ENCODE measurements around the gene DMPK.
"Not testable (repeated sequence)": the region's sequence is repeated elsewhere in the genome, so short reads cannot be mapped to it uniquely, and the experiment has no call there.

The DMPK gene

DNA sequence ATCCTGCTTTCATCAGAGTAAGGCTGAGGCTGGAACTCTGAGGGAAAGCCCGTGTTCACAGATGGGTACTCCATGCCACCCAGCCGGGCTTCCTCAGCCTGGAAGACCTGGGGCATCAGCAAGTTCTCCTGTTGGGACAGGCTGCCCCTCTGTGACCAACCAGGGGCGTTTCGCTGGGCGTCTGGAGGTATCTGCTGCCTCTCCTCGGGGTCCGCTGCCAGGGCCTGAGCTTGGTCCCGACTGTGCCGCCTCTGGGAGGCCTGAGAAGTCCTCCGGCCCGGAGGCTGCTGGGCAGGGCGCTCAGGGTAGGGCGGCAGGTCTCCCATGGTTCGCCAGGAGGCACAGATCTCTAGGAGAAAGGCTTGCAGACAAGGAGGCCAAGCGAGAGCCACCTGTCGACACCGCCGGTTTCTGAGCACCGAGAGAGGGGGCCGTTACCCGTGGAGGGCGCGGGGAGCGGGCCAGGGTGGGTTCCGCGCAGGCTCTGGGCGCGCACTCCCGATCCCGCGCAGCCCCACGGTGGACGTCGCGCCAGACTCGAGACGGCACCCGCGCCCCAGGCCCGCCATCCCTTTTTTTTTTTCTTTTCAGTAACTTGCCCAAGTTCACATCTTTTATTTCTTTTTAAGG lies 32.7 kb upstream of the DMPK start, which contains the start of gene RSPH6A:
Gene RSPH6A (minus strand): TSS at position 458 of the 630 bp plus-strand sequence. CDS start 132 bp downstream, at position 326.
- DNase-seq: no peak

DNA sequence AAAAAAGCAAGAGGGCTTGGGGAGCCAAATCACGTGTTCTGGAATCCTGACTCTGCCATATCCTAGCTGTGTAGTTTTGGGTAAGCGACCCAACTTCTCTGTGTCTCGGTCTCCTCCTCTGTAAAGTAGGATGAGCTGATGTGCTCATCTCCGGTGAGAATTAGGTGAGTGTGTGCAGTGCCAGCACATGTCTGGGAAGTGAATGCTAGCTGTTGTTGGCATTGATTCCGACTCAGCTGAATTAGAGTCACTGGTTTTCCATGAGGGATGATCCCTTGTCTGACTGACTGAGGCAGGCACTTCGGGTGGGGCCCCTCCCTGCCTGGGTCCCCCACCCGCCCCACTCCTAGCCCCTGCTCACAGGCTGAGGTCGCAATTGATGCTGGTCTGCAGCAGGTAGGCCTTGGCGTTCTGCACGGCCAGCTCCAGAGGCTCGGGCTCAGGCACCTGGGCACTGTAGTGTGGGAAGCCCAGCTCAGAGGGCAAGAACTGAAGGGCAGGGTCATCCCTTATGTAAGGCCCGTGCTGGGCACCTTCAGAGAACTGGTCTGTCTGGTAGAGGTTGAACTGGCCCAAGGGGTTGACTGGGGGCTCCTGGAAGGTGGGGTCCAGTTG lies 32.0 kb upstream of the DMPK start:
- no peak for DNase-seq

DNA sequence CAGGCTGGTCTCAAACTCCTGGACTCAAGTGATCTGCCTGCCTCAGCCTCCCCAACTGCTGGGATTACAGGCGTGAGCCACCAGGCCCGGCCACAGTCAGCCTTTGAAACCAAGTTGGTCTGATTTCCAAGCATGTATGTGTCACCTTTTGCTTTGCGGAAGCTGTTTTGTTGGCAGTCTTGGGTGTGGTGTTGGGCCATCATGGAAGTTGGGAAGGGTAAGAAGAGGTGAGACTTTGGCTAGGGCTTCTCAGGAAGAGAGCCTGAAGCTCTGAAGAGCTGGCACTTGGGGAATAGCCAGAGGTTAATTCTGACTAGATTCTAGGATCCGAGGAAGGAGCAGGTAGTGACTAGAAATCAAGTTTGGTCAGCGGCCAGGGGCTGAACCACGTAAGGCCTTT lies 30.0 kb upstream of the DMPK start:
- no peak for DNase-seq

GRCh38 chr19:45809643-45810159 lies 27.4 kb upstream of the DMPK start:
- peak; percentile 40 to 50 for DNase-seq

- no peak for DNase-seq
Observed at GRCh38 chr19:45805719-45806118, 23.4 kb upstream of the DMPK start.

DNA sequence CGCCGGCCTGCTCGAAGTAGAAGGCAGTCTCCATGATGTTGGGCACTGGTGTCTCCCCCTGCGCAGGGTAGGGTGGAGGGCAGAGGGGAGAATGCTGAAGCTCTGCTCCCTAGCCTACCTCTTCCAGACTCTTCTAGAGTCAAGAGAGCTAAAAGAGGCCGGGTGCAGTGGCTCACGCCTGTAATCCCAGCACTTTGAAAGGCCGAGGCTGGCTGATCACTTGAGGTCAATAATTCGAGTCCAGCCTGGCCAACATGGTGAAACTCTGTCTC lies 22.6 kb upstream of the DMPK start:
- no peak for DNase-seq

DNA sequence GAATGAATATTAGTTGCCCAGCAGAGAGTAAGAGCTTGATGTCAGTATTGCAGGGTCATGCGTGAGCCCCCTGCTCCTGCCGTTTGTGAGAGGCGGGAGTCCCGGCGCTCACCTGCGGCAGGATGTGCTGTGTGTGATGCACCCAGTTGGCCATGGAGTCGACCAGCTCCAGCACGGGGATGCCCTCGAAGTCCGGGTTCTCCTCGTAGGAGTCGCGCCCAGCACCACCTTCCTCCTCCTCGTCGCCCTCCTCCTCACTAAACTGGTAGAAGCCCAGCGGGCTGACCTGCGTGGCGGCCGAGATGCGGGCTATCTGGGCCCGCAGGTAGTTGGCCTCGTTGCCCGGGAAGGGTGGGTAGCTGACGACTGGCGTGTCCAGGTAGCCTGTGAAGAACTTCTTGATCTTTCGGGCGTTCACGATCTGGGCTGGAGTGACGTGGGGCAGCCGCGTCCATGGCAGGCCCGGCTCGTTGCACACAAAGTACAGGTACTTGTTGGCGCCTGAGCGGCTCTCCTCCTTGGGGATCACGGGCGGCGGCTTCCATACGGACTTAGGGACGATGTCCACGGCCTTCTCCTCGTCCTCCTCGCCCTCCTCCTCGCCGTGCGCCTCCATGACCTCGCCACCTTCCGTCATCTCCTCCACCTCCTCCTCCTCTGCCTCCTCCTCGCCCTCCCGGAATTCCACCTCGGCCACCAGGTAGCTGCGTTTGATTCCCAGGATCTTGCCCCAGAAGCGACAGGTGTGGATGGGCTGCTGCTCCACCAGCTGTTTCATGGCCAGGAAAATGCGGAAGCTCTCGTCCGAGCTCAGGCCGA lies 22.1 kb upstream of the DMPK start:
- no peak for DNase-seq

DNA sequence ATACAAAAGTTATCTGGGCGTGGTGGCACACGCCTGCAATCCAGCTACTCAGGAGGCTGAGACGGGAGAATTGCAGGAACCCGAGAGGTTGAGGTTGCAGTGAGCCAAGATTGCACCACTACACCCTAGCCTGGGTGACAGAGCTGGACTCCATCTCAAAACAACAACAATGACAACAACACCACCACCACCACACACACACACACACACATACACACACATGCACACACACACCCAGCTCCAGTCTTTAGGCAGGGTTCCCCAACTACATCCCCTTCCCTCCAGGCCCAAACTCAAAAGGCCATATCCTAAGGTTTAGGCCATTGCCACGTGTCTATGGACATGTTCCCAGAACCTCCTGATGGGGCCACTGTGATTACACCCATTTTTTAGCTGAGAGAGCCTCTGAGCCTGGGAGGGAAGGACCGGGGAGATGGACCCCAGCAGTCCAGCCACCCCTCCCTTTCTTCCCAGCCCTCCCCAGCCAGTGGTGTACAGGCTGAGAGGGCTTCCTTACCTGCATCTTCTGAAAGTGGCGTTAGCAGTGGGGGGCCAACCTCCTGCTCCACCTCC lies 19.4 kb upstream of the DMPK start:
- no peak for DNase-seq

DNA sequence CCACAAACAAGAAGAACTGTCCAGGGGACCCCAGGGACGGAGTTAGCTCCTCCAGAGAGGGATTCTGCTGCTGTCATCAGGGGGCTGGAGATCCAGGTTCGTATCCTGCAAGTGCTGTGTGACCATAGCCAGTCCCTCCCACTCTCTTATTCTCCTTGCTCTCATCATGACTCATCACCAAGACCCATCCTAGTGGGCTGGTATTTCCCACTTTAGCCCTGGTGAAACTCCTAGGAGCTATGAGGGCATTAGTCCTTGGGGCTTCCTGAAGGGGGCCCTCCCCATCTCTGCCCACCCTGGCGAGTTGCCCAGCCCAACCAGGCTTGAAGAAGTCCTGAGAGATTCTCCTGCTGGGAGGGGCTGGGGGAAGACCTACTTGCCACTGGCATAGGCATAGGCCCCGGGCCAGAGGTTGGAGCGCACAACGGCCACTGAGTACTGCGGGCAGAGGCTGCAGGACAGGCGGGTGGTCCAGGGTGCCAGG lies 17.8 kb upstream of the DMPK start:
- no peak for DNase-seq

- DNase-seq: not testable (repeated sequence)
Observed at GRCh38 chr19:45799541-45799940, 17.3 kb upstream of the DMPK start.

DNA sequence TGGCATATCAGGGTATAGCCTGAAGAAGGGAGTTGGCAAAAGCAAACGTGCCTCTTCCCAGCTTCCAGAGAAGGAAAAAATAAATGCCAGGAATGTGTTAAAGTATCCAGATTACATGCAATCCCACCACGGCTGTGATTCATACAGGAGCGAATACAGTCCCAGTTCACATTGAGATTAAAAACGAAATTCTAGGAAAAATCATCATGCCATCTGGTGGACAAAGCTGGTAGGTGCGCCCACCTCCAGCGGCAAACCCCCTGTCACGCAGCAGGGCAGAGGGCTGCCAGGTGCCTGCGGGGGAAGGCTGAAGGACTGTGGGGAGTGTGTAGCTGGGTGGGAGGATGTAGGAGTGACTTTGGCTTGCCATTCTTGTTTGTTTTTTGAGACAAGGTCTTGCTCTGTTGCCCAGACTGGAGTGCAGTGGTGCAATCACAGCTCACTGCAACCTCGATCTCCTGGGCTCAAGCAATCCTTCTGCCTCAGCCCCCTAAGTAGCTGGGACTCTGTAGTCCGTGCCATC lies 16.8 kb upstream of the DMPK start:
- DNase-seq: peak in 1 of 2 experiments; percentile 53

- DNase-seq: no peak
Observed at GRCh38 chr19:45794627-45795026, 12.3 kb upstream of the DMPK start.

- no peak for DNase-seq
Observed at GRCh38 chr19:45793876-45794275, 11.6 kb upstream of the DMPK start.

- no peak for DNase-seq
Observed at GRCh38 chr19:45793178-45793564, 10.9 kb upstream of the DMPK start.

- peak; percentile 99 to 100 for DNase-seq
Observed at GRCh38 chr19:45792470-45793177, 10.3 kb upstream of the DMPK start, which contains the start of gene DMWD. Gene DMWD, minus strand, starts transcription at chr19:45792845. Its CDS starts 89 bp downstream, at chr19:45792756.

DNA sequence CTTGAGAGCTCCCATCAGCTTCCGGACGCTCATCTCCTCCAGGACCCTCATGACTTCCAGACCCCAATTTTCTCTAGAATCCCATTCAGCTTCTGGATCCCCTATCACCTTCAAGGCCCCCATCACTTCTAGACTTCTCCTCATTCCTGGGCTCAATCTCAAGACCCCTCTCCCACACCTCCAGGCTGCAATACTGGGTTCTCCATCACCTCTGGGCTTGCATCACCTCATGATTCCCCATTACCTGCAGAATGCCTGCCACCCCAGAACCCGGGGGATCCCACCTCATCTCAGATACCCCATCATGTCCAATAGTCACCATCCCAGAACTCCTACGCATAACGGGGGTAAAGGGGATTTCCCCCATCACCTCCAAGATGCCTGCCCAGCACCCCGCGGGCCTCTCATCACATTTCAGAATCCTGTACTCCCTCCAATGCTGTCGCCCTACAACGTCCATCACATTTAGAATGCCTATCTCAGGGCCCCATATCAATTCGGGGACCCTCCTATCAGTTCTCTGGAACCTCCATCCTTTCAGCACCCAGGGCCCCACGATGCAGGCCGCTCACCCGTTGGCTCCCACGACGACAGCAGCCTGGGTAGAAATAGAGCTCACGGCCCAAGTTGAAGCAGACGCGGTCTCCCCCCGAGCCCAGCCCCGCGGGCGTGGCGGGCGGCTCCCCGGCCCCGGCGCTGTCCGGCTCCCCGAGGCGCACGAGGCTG lies 9.6 kb upstream of the DMPK start:
- DNase-seq: no peak

DNA sequence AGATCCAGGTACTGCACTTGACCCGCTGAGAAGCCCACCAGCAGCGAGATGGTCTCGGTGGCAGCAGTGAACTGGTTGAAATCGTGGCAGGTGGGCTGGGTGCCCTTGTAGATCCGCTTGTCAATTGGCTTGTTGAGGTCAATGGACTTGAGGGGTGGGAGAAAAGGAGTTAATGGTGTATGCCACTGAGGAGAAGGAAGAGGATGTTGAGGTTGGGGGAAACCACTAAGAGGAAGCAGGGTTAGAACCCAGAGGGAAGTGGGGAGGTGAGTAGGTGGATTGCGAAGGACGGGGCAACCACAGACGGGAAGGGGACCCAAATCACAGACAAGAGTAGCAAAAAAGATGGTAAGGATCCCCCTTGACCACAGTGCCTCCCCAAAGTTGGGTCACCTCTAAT lies 8.7 kb upstream of the DMPK start:
- DNase-seq: no peak

- DNase-seq: no peak
Observed at GRCh38 chr19:45789035-45789786, 6.9 kb upstream of the DMPK start.

DNA sequence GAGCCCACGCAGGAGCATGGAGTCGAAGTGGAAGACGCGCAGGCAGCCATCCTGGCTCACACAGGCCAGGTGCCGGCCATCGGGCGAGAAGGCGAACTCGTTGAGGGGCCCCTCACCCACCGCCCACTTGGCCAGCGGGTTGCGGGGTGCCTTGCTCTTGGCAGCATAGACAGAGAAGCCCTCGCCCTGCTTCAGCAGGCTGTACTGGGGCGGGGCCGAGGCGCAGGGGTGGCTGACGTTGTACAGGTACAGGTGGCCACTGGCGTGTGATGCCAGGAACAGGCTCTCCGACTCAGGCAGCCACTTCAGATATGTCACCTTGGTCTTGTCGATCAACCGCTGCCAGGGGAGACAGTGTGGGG lies 4.2 kb upstream of the DMPK start:
- DNase-seq: no peak

DNA sequence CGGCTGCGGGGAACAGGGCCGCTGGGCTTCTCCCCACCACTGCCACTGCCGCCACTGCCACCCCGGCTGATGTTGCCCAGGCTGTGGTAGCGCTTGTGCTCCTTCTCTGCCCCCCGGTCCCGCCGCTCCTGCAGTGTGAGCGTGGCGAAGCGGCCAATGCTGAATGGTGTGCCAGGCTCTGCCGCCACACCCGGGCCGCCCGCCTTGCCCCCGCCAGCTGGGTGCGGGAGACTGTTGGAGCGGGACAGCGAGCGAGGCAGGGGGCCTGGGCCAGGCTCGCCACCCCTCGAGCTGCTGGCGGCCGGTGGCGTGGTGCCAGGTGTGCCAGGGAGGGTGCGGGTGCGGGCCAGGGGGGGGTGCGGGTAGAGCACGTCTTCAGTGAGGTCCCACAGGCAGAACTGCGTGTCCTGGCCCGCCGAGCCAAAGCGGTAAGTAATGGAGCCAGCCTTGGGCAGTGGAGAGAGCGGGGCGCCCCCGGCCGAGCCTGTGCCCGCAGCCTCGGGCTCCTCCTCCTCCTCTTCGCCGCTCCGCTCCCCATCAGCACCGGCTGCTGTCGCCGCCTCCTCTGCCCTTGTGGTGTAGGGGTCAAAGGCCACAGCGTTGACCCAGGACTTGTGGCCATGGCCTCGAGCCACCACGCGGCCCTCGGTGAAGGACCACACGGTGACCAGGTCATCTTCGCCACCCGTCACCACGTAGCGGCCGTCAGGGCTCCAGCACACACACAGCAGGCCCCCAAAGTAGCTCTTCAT lies 3.7 kb upstream of the DMPK start:
- no peak for DNase-seq
